ENCODE results near the gene RASSF8.

DNA sequence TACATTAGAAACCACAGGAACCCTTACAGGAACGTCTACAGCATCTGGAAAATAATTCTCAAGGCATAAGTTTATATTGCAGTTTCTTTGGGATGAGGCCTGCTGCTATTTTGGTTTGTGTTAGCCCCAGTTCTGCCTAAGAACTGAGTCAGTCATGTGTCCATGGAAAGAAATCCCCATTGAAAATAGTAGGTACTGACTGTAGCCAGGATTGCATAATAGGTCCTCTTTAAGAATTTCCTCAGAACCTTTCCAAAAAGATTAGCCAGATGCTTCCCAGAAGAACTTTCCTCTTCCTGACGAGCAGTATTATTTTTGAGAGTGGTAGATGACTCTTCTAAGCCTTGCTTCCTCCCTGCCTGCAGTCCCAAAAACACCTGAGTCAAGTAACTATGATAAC lies 52.6 kb downstream of the RASSF8 start:
- TF ChIP-seq CTCF (IDR thresholded peaks at IDR 0.05; ENCODE audit: low read length) (no peak), EZH2phosphoT487 (IDR thresholded peaks at IDR 0.05; ENCODE audit: low read length) (no peak)

Data from MM.1S (cell line).